Measurements from ENCODE around the gene LATS2. TPM values are rescaled to one million over a fixed set of nuclear protein-coding genes. Genes with fewer than 3 reads are reported as not detected.

The LATS2 gene
- total RNA-seq, 3 donors from 2014 or later = 15.1 to 35.2 (median 21.6) TPM

- H3K4me1 ChIP-seq = no peaks in the 10 kb centered on the region
- no peak for DNase-seq (ENCODE audit: low spot score in 2 of 2)
- no peaks in the 10 kb centered on the region for H3K9me3 ChIP-seq
- intact Hi-C loops (cut with DNase I; ENCODE audit: low total_unique reads) = no loop called here
- H3K27ac ChIP-seq = no peak overlapping the region
- no peaks in the 10 kb centered on the region for H3K36me3 ChIP-seq
- H3K27me3 ChIP-seq = no peaks in the 10 kb centered on the region
- no peak overlapping the region for H3K4me3 ChIP-seq
- TF ChIP-seq CTCF (IDR thresholded peaks at IDR 0.05) = no peak
- TF ChIP-seq POLR2A (IDR thresholded peaks at IDR 0.05) = no peak
- TF ChIP-seq POLR2AphosphoS5 (IDR thresholded peaks at IDR 0.05) = no peak
Observed at GRCh38 chr13:21048901-21049698, 12.3 kb downstream of the LATS2 start.

- TF ChIP-seq CTCF (IDR thresholded peaks at IDR 0.05) (no peak), POLR2A (IDR thresholded peaks at IDR 0.05) (no peak), POLR2AphosphoS5 (IDR thresholded peaks at IDR 0.05) (no peak)
- Histone ChIP-seq H3K36me3 (no peaks in the 10 kb centered on the region), H3K4me3 (no peak overlapping the region), H3K4me1 (no peaks in the 10 kb centered on the region), H3K9me3 (no peaks in the 10 kb centered on the region), H3K27me3 (no peaks in the 10 kb centered on the region), H3K27ac (no peak overlapping the region)
- DNase-seq (ENCODE audit: low spot score in 2 of 2) = no peak
- intact Hi-C loops (cut with DNase I; ENCODE audit: low total_unique reads) = no loop called here
Observed at GRCh38 chr13:21047591-21048282, 13.6 kb downstream of the LATS2 start.

- Histone ChIP-seq H3K4me3 (no peak overlapping the region), H3K9me3 (no peaks in the 10 kb centered on the region), H3K27me3 (no peaks in the 10 kb centered on the region), H3K4me1 (peaks cover 0 to 3% of the 10 kb centered on the region in 2 donors), H3K36me3 (no peaks in the 10 kb centered on the region), H3K27ac (no peak overlapping the region)
- no peak for DNase-seq (ENCODE audit: low spot score in 2 of 2)
- no peak for TF ChIP-seq CTCF (IDR thresholded peaks at IDR 0.05)
- TF ChIP-seq POLR2A (IDR thresholded peaks at IDR 0.05) = no peak
- TF ChIP-seq POLR2AphosphoS5 (IDR thresholded peaks at IDR 0.05) = no peak
- intact Hi-C loops (cut with DNase I; ENCODE audit: low total_unique reads) = no loop called here
Observed at GRCh38 chr13:21047087-21047486, 14.3 kb downstream of the LATS2 start.

- TF ChIP-seq CTCF (IDR thresholded peaks at IDR 0.05) (no peak), POLR2AphosphoS5 (IDR thresholded peaks at IDR 0.05) (no peak), POLR2A (IDR thresholded peaks at IDR 0.05) (no peak)
- Histone ChIP-seq H3K27me3 (no peaks in the 10 kb centered on the region), H3K4me1 (peaks cover 0 to 3% of the 10 kb centered on the region in 2 donors), H3K9me3 (no peaks in the 10 kb centered on the region), H3K4me3 (no peak overlapping the region), H3K27ac (no peak overlapping the region), H3K36me3 (no peaks in the 10 kb centered on the region)
- intact Hi-C loops (cut with DNase I; ENCODE audit: low total_unique reads) = no loop called here
- no peak for DNase-seq (ENCODE audit: low spot score in 2 of 2)
Observed at GRCh38 chr13:21046203-21046602, 15.2 kb downstream of the LATS2 start.

GRCh38 chr13:21045100-21045499 lies 16.3 kb downstream of the LATS2 start:
- Histone ChIP-seq H3K27ac (no peak overlapping the region), H3K9me3 (no peaks in the 10 kb centered on the region)
- intact Hi-C loops (cut with DNase I; ENCODE audit: low total_unique reads) = no loop called here

More at GRCh38 chr13:21045100-21045499, 16.3 kb downstream of the LATS2 start:
- TF ChIP-seq POLR2A (IDR thresholded peaks at IDR 0.05) (no peak), CTCF (IDR thresholded peaks at IDR 0.05) (no peak), POLR2AphosphoS5 (IDR thresholded peaks at IDR 0.05) (no peak)
- Histone ChIP-seq H3K36me3 (no peaks in the 10 kb centered on the region), H3K27me3 (no peaks in the 10 kb centered on the region), H3K4me3 (no peak overlapping the region), H3K4me1 (peaks cover 0 to 3% of the 10 kb centered on the region in 2 donors)
- no peak for DNase-seq (ENCODE audit: low spot score in 2 of 2)
